SK-N-SH (cell line): ENCODE data around the gene OCLN. TPM values are rescaled to one million over a fixed set of nuclear protein-coding genes. Genes with fewer than 3 reads are reported as not detected.

Source experiments
- CTCF ChIA-PET: fragments of 300-600, 350-600 bp; formaldehyde crosslinking; extraction: SDS; loops from one replicate; lab custom pipeline; 2021; lab: Yijun Ruan, JAX
- POLR2A ChIA-PET: fragments of 350-600 bp; sonication (Branson Sonifier 250); formaldehyde crosslinking; extraction: SDS; loops from one replicate; lab custom pipeline; 2020; ENCODE audit warnings: antibody characterized with exemption, inconsistent platforms; lab: Yijun Ruan, JAX
- DNase-seq: peaks from one replicate; pipeline ENCODE4 v3.0.0; 2012
- H2AFZ ChIP-seq: fragments of 200-600 bp; sonication (generic); 2 replicates; pipeline ENCODE4 v1.8.1; 2016; ENCODE audit warnings: antibody characterized with exemption, mild to moderate bottlenecking, low read depth
- H3F3A ChIP-seq: fragments of 200-600 bp; sonication (generic); replicated peaks from 2 replicates; pipeline ENCODE3; 2016; ENCODE audit warnings: antibody characterized with exemption, mild to moderate bottlenecking; ENCODE audit not compliant: insufficient read depth
- H3K27ac ChIP-seq, 2 experiments: fragments of 200-500 bp in 1 of 2; fragments of 200-600 bp in 1 of 2; sonication (Bioruptor generic) in 1 of 2; sonication (generic), shearing (Covaris generic) in 1 of 2; 2 replicates each; pipeline versions ENCODE4 v1.5.1 to v1.6.1; 2014 to 2016; ENCODE audit warnings: low read depth in 2 of 2, inconsistent platforms in 1 of 2, low read length in 1 of 2, mild to moderate bottlenecking in 1 of 2, mixed read lengths in 1 of 2
- H3K27me3 ChIP-seq: fragments of 200-600 bp; sonication (generic), shearing (Covaris generic); 2 replicates; pipeline ENCODE4 v1.6.1; 2016; ENCODE audit warnings: mixed run types; ENCODE audit not compliant: insufficient read depth
- H3K36me3 ChIP-seq, 2 experiments: fragments of 200-500 bp in 1 of 2; fragments of 200-600 bp in 1 of 2; sonication (Bioruptor generic) in 1 of 2; sonication (generic) in 1 of 2; replicated peaks in 1 of 2; 2 replicates each; pipeline versions ENCODE3 to v1.5.1; 2014 to 2016; ENCODE audit warnings: low read length in 1 of 2, mild to moderate bottlenecking in 1 of 2; ENCODE audit not compliant: insufficient read depth in 2 of 2, control insufficient read depth in 1 of 2
- H3K4me1 ChIP-seq, 2 experiments: fragments of 200-500 bp in 1 of 2; fragments of 200-600 bp in 1 of 2; sonication (Bioruptor generic) in 1 of 2; sonication (generic), shearing (Covaris generic) in 1 of 2; 2 replicates each; pipeline versions ENCODE4 v1.5.1 to v1.6.1; 2014 to 2016; ENCODE audit warnings: low read depth in 1 of 2, low read length in 1 of 2, mixed run types in 1 of 2; ENCODE audit not compliant: insufficient read depth in 2 of 2, control insufficient read depth in 1 of 2
- H3K4me2 ChIP-seq: fragments of 200-600 bp; sonication (generic), shearing (Covaris generic); 2 replicates; pipeline ENCODE4 v1.6.1; 2017; ENCODE audit warnings: mixed run types
- H3K4me3 ChIP-seq, 2 experiments: fragments of 200-500 bp in 1 of 2; fragments of 200-600 bp in 1 of 2; sonication (Bioruptor generic) in 1 of 2; sonication (generic), shearing (Covaris generic) in 1 of 2; 2 replicates each; pipeline versions ENCODE4 v1.5.1 to v1.8.1; 2014 to 2016; ENCODE audit warnings: low read depth in 2 of 2, inconsistent platforms in 1 of 2, low read length in 1 of 2, mild to moderate bottlenecking in 1 of 2, mixed read lengths in 1 of 2, moderate library complexity in 1 of 2
- H3K79me2 ChIP-seq: fragments of 200-600 bp; sonication (generic); 2 replicates; pipeline ENCODE4 v1.8.1; 2017; ENCODE audit warnings: mild to moderate bottlenecking; ENCODE audit not compliant: insufficient read depth
- H3K9ac ChIP-seq: fragments of 200-600 bp; sonication (generic); 2 replicates; pipeline ENCODE4 v1.6.1; 2017; ENCODE audit warnings: mixed run types
- H3K9me2 ChIP-seq: fragments of 200-600 bp; sonication (generic); 2 replicates; pipeline ENCODE4 v1.6.1; 2017; ENCODE audit warnings: mixed run types
- H3K9me3 ChIP-seq: fragments of 200-600 bp; sonication (generic); 2 replicates; pipeline ENCODE4 v1.6.1; 2017; ENCODE audit warnings: mixed run types, mild to moderate bottlenecking, moderate library complexity
- H4K20me1 ChIP-seq: fragments of 200-600 bp; sonication (generic); 2 replicates; pipeline ENCODE4 v1.6.1; 2017; ENCODE audit warnings: mild to moderate bottlenecking, mixed run types; ENCODE audit not compliant: insufficient read depth
- ELF1 ChIP-seq: IDR thresholded peaks from 2 replicates; pipeline ENCODE4 v1.4.0; 2012
- MEF2A ChIP-seq: IDR thresholded peaks from 2 replicates; pipeline ENCODE4 v1.4.0; 2012; ENCODE audit warnings: low read depth, borderline replicate concordance
- SIN3A ChIP-seq: IDR thresholded peaks from 2 replicates; pipeline ENCODE4 v1.6.1; 2012; ENCODE audit warnings: low read depth, mild to moderate bottlenecking, low read length, moderate library complexity, borderline replicate concordance
- SMC3 ChIP-seq: IDR thresholded peaks from 2 replicates; pipeline ENCODE4 v1.6.1; 2012; ENCODE audit warnings: low read depth, low read length, improper control_type of control experiment
- TCF12 ChIP-seq: IDR thresholded peaks from 2 replicates; pipeline ENCODE4 v1.4.0; 2012
- WGBS: methylation state at CpG from one replicate; pipeline ENCODE4 v1.1.6; 2017; ENCODE audit warnings: low lambda C conversion rate; 5-methylcytosine and 5-hydroxymethylcytosine counted together
- polyA plus RNA-seq, 3 experiments: library from polyadenylated mRNA; depleted of rRNA; stranded (reverse); fragments of >200 nt; gene quantifications; 2 replicates each; pipeline ENCODE4 v1.2.3, GENCODE V29; 2012
- TF ChIP-seq, protein P1 (sequence below): fragments of 150-350 bp; IDR thresholded peaks from 2 replicates; pipeline ENCODE4 v1.6.1; 2017; ENCODE audit warnings: antibody characterized with exemption, low read length, low read depth, borderline replicate concordance
- TF ChIP-seq, protein P2 (sequence below): IDR thresholded peaks from 2 replicates; pipeline ENCODE4 v1.6.1; 2012; ENCODE audit warnings: mild to moderate bottlenecking, low read depth, low read length, moderate library complexity
- TF ChIP-seq, protein P3 (sequence below): IDR thresholded peaks from 2 replicates; pipeline ENCODE4; 2012

OCLN gene
- polyA plus RNA-seq, 1 of the 3 experiments (the other 2 are of a cell fraction): 6.5 TPM

DNA sequence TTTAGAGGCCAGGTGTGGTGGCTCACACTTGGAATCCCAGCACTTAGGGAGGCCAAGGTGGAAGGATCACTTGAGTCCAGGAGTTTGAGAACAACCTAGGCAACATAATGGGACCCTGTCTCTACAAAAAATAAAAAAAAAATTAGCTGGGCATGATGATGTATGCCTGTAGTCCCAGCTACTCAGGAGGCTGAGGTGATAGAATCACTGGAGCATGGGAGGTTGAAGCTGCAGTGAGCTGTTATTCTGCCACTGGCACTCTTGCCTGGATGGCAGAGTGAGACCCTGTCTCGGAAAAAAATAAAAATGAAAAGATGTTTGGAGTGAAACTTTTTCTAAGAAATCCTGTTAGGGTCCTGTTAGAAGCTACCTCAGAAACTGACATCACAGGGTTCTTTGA is 24.2 kb downstream of the OCLN start:
- Histone ChIP-seq H3K4me2 (no peak overlapping the region), H3K27ac (no peak overlapping the region; a peak in 1 of 4 replicates)
- POLR2A ChIA-PET: no interaction called here

DNA sequence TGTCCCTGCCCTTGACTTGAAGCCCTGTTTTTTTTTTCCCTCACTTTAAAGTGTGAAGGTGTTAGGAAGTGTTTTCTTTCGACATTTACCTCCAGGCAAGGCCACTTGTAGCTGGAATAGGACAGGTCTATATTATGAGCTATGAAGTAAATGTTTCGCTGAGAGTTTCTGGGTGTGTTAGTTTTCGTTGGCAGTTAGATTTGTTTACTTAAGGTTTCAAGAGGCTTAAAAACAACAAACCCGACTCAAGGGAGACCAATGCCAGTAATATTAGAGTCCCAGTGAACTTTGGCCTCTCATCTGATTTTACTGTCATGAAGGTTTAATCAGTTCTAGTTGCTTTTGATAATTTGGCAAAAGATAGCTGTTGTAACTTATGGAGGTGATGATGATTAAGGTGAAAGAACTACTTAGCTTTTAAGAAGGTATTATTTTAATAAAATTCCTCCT is 25.2 kb downstream of the OCLN start:
- no peak overlapping the region for H2AFZ ChIP-seq
- CTCF ChIA-PET: no interaction called here
- H3K4me1 ChIP-seq: peaks cover 0 to 7% of the 10 kb centered on the region in 2 experiments; a peak in 1 of 4 replicates
- POLR2A ChIA-PET: no interaction called here
- DNase-seq: no peak
- H3K27ac ChIP-seq: no peak overlapping the region
- no peaks in the 10 kb centered on the region for H3K9me2 ChIP-seq
- no peak overlapping the region; the same call in 1 of the 2 replicates for H3K4me2 ChIP-seq
- H4K20me1 ChIP-seq: no peaks in the 10 kb centered on the region
- H3K79me2 ChIP-seq: no peaks in the 10 kb centered on the region
- no peak overlapping the region for H3K4me3 ChIP-seq
- H3F3A ChIP-seq: peaks cover 23% of the 10 kb centered on the region
- H3K9me3 ChIP-seq: no peaks in the 10 kb centered on the region
- H3K9ac ChIP-seq: no peak overlapping the region
- no peaks in the 10 kb centered on the region for H3K27me3 ChIP-seq
- WGBS: 66% methylated on average over 4 of the region's 4 CpGs
- H3K36me3 ChIP-seq: no peaks in the 10 kb centered on the region
- TF ChIP-seq SMC3 (no peak), MEF2A (no peak), SIN3A (no peak), ELF1 (no peak)
- TF ChIP-seq, protein P1, sequence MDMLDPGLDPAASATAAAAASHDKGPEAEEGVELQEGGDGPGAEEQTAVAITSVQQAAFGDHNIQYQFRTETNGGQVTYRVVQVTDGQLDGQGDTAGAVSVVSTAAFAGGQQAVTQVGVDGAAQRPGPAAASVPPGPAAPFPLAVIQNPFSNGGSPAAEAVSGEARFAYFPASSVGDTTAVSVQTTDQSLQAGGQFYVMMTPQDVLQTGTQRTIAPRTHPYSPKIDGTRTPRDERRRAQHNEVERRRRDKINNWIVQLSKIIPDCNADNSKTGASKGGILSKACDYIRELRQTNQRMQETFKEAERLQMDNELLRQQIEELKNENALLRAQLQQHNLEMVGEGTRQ: no peak
- TF ChIP-seq, protein P2, sequence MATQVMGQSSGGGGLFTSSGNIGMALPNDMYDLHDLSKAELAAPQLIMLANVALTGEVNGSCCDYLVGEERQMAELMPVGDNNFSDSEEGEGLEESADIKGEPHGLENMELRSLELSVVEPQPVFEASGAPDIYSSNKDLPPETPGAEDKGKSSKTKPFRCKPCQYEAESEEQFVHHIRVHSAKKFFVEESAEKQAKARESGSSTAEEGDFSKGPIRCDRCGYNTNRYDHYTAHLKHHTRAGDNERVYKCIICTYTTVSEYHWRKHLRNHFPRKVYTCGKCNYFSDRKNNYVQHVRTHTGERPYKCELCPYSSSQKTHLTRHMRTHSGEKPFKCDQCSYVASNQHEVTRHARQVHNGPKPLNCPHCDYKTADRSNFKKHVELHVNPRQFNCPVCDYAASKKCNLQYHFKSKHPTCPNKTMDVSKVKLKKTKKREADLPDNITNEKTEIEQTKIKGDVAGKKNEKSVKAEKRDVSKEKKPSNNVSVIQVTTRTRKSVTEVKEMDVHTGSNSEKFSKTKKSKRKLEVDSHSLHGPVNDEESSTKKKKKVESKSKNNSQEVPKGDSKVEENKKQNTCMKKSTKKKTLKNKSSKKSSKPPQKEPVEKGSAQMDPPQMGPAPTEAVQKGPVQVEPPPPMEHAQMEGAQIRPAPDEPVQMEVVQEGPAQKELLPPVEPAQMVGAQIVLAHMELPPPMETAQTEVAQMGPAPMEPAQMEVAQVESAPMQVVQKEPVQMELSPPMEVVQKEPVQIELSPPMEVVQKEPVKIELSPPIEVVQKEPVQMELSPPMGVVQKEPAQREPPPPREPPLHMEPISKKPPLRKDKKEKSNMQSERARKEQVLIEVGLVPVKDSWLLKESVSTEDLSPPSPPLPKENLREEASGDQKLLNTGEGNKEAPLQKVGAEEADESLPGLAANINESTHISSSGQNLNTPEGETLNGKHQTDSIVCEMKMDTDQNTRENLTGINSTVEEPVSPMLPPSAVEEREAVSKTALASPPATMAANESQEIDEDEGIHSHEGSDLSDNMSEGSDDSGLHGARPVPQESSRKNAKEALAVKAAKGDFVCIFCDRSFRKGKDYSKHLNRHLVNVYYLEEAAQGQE: no peak
- TF ChIP-seq, protein P3, sequence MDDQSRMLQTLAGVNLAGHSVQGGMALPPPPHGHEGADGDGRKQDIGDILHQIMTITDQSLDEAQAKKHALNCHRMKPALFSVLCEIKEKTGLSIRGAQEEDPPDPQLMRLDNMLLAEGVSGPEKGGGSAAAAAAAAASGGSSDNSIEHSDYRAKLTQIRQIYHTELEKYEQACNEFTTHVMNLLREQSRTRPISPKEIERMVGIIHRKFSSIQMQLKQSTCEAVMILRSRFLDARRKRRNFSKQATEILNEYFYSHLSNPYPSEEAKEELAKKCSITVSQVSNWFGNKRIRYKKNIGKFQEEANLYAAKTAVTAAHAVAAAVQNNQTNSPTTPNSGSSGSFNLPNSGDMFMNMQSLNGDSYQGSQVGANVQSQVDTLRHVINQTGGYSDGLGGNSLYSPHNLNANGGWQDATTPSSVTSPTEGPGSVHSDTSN: no peak

More for the DNA sequence above, 24.2 kb downstream of the OCLN start:
- WGBS: 100% methylated on average over 1 of the region's 1 CpG
- no peak for DNase-seq
- Histone ChIP-seq H3K4me3 (no peak overlapping the region), H3K9ac (no peak overlapping the region), H3K9me3 (no peaks in the 10 kb centered on the region), H4K20me1 (no peaks in the 10 kb centered on the region), H3K79me2 (no peaks in the 10 kb centered on the region), H3K27me3 (no peaks in the 10 kb centered on the region), H3K4me1 (peaks cover 0 to 7% of the 10 kb centered on the region in 2 experiments; a peak in 1 of 4 replicates), H3K9me2 (no peaks in the 10 kb centered on the region), H2AFZ (no peak overlapping the region)
- CTCF ChIA-PET: no interaction called here
- TF ChIP-seq TCF12: no peak
- TF ChIP-seq, all 33 proteins: peak for 0
- Histone ChIP-seq H3K36me3 (no peaks in the 10 kb centered on the region), H3F3A (peaks cover 30% of the 10 kb centered on the region)
